HG03354 (cell line): ENCODE results near the gene MEA1.

Source experiments
- ATAC-seq: cut with Tn5 transposase; IDR thresholded peaks from one replicate; pipeline ENCODE4 v1.9.1; 2021; ENCODE audit warnings: mild to moderate bottlenecking; ENCODE audit not compliant: unreplicated experiment, poor library complexity, severe bottlenecking

Gene MEA1

DNA sequence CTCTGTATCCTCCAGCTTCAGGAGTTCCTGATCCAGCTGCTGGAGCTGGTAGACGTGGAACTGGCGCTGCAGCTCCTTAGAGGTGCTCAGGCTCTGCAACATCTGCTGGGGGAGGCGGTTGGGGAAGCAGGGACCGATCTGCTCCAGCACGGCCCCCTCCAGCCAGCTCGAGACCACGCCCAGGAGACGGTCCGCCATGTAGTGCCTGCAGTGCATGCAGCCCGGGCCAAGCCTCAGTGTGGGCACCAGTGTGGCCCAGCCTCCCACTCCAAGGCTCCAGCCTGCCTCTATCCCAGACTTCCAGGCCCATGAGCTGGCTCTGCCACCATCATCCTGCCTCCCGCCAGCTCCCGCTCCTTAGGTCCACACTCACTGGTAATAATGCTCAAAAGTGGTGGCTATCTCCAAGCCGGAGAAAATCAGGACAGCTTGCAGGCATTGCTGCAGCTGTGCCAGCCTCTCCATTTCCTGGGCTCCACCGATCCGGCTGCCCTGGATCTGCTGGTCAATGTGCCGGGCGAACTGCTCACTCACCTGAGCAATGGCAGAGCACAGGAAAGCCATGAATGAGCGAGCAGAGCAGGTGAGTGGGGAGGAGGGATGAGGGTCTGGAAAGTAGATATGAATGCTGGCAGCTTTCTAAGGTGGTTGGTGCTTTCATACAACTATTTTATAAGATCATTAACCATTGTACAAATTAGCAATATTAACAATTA lies 27.0 kb upstream of the MEA1 start:
- ATAC-seq = no peak

DNA sequence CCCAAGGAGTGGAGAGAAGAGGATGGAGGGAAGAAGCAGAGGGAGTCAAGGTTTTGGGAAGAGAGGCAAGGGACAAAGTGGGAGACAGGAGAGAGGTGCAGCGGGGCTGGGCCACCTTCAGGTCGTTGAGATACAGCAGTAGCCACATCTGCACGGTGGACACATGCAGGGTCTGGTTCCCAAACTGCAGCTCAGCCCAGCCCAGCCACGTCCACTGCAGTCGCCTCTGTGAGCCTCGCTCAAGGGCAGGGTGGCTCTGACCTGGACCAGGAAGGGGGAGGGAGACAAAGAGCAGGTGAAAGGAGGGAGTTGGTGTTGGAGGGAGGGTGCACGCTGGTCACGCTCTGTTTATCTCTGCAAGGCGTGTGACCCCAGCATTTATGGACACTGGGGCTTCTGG lies 25.0 kb upstream of the MEA1 start:
- ATAC-seq = no peak

DNA sequence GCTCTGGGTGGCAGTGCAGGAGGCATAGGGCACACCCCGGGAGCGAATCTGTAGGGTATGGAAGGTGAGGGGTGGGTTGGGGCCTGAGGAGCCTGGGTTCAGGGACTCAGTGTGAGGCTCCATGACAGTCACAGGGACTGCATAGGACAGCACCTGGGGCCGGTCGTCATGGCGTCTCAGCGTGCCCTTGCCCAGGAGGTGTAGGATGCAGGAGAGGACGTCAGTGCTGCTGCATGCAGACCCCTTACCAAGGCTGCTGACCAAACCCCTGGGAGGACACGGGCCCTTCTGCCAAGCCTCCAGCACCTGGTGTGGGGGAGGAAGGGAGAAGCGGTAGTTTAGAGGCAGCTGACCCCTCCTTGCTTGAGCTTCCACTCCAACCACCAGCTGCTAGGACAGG lies 24.0 kb upstream of the MEA1 start:
- no peak for ATAC-seq

DNA sequence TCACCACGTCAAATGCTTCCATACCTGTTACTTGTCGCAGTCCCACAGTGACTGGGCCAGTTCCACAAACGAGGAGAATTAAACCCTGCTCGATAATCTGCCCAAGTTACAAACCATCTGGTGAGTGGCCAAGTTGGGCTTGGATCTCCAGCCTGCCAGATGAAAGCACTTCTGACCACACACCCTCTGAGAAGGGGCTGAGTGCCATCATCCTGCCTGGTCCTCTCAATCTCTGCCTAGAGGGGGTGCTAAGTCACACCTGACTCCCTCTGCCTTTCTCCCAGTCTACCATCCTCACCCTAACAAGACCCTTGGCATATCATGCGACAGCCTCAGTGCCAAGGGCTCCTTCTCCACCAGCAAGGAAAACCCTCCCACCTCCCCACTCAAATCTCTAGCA lies 23.5 kb upstream of the MEA1 start:
- ATAC-seq = no peak

DNA sequence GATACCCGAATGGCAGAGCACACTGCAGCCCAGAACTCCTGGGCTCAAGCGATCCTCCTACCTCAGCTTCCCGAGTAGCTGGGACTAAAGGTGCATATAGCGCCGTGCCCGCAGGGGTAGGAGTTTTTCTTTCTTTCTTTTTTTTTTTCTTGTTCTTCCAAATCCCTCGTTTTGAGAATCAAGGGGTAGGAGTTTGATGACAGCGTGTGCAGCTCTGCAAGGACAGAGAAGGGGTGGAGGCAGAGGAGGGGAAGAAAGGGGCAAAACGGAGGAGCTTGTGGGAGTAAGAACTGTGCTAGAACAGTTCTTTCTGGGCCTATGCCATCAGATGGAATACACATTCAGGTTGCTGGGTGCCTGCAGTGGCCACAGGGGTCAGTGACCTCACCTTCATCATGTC lies 23.0 kb upstream of the MEA1 start:
- no peak for ATAC-seq

DNA sequence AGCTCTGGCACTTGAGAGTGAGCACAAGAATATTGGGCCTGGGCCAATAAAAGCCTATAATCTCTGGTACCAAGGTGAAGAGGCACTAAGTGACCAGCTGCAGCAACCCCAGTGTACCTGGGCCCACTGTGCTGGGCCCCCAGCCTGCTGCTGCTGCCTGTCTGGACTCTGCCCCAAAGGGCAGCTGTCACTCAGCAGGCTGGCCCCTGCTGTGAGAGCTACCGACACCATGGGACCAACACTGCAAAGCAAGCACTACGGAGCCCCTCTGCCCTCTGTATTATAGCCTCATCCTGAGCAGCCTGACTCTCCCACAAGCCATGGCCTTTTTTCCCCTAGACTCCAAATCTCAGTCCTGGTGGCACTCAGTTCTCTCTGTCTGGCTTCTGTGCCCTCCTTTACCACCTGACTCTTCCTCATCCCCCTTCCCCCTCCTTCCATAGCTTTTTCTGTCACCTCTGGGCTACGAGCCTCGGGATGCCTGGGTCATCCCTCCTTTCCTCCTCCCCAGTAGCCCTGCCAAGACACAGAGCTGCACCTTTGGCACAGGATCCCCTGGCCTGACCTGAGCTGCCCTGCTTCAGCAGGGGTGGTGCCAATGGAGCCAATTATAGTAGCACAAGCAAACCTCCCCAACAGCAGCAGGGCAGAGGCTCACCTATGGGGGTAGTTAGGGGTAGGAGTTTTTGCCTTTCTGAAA lies 21.9 kb upstream of the MEA1 start:
- no peak for ATAC-seq

DNA sequence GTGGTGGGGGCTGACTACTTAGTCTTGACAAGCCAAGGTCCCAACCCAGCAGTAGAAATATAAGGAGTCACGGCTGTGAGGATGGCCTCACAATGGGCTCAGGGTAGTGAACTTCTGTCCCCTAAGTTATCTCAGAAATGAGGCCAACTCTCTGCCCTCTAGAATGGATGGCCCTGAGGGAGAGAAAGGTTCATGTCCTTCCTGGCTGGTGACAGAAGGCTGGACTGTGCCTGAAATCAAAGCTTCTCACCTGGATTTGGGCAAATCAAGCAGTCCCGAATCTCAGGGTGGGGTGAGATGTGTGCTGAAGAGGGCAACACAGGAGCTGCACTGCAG lies 20.4 kb upstream of the MEA1 start:
- no peak for ATAC-seq

DNA sequence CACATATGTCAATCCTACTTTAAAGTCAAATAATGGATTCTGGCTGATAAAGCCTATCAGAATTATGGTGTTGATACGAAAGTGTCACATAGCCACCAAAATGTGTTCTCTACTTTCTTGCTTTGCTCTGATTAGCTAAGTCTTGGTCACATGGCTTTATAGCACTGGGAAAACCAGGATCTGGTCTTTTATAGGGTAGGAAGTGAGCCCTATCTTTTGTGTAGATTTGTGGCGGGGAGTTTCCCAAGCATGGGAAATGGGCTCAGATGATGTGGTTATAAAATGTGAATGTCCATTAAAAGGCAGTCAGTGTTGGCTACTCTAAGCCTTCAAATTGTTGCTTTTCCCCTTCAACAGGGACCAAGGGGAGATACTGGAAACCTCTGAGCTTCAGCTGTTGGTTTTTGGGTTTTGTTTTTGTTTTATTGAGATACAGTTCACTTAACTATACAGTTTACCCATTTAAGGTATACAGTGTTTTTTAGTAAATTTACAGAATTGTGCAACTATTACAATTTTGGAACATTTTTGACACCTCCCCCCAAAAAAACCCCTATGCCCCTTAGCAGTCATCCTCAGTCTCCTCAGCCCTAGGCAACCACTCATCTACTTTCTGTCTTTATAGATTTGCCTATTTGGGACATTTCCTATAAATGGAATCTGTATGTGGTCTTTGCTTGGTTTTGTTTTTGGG lies 19.9 kb upstream of the MEA1 start:
- ATAC-seq = no peak

DNA sequence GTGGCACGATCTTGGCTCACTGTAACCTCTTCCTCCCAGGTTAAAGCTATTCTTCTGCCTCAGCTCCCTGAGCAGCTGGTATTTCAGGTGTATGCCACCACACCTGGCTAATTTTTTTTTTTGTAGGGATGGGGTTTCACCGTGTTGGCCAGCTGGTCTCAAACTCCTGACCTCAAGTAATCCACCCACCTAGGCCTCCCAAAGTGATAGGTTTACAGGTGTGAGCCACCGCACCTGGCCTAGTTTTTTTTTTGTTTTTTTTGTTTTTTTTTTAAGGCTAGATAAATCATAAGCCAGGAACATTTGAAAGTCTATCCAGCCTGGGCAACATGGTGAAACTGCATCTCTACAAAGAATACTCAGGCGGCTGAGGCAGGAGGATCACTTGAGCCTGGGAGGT lies 18.6 kb upstream of the MEA1 start:
- no peak for ATAC-seq

DNA sequence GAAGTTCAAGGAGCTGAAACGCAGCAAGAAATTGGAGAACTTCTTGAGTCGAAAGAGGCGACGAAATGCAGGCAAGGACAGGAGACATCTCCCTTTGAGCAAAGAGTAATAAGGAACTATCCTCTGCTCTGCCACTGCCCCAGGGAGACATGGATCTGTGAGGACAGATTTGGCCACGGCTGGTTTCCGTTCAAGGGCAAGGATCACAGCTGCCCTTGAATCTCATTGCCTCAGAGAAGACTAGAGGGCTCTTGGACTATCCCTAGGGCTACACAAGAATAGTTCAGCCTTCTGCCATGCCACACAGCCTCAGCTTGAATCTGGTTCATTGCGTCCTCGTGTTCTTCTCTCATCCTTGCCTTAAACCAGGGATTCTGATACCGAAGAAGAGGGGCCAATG lies 15.4 kb upstream of the MEA1 start:
- no peak for ATAC-seq

DNA sequence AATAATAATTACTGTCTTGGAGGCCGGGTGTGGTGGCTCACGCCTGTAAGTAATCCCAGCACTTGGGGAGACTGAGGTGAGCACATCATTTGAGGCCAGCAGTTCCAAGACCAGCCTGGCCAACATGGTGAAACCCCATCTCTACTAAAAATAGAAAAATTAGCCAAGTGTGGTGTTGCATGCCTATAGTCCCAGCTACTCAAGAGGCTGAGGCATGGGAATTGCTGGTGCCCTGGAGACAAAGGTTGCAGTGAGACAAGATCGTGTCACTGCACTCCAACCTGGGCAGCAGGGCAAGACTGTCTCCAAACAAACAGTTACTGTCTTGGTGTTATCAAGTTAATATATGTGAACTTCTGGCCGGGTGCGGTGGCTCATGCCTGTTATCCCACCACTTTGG lies 12.6 kb upstream of the MEA1 start:
- ATAC-seq = no peak

DNA sequence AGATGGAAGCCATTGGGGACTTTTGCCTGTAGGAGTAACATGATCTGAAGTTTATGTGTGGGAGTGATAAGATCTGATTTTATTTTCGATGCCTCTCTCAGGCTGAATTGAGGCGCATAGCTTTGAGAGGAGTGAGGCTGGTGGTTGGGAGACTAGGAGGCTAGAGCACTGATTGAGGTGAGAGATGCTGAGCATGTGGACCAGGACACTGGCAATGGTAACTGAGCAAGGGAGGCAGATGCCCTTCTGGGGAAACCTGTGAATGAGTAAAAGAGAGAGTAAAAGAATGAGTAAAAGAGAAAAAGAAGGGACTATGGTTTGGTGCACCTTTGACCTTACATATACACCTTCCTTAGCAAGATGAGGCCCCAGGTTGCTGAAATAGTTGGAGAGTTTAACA lies 10.7 kb upstream of the MEA1 start:
- ATAC-seq = no peak

DNA sequence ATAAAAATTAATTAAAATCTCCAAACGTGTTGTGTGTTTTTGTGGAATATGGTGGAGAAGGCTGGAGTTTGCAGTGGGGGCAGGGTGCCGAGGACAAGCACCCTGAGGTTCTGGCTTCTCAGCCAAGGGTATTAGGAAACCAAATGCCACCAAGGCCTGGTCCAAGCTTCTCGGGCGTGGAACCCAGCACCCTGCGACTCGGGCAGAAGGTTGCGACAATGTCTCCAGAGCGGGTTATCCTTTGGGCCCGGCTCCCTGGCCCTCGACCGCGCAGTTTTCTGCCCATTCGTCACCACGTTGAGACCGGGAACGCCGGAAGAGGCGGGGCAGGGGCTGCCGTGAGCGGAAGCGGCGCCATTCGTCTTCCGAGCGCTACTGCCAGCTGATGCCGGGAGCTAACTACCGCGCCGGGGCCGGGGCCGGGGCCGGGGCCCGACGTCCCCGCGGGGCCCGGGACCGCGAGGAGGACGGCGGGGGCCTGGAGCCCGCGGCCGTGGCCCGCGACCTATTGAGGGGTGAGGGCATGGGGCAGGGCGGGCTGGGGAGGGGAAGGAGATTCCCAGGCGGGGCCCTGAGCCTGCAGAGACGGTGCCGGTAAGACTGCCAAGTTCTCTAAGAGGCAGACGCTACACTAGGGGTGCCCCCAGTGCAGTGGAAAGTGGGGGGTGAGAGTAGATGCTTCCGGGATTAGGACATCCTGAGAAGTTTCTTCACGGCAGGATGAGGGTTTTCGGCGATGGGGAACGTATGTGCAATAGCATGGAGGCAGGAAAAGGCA lies 7.7 kb upstream of the MEA1 start, which contains the start of gene RRP36:
RRP36 (plus strand) TSS at position 354 of the 778 bp plus-strand sequence; CDS start at position 386, 32 bp downstream.
- ATAC-seq = peak; percentile 79

DNA sequence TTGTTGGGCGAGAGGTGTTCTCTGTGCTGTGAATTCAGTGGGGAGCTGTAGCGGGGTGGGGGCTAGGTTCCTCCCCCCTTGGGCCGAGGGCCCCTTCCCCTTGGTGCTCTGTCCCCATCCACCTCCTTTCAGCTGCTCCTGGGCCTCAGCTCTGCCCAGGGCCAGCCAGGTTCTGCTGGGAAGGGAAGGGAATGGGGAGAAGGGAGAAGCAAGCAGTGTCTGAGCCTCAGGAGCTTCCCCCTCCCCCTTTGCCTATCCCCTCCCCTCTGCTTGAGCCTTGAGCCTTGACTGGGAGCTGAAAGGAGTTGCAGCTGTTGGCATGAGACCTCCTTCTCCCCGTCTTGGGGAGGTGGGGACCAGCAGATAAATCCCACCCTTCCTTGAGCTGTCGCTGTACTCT lies 7.1 kb upstream of the MEA1 start:
- no peak for ATAC-seq

DNA sequence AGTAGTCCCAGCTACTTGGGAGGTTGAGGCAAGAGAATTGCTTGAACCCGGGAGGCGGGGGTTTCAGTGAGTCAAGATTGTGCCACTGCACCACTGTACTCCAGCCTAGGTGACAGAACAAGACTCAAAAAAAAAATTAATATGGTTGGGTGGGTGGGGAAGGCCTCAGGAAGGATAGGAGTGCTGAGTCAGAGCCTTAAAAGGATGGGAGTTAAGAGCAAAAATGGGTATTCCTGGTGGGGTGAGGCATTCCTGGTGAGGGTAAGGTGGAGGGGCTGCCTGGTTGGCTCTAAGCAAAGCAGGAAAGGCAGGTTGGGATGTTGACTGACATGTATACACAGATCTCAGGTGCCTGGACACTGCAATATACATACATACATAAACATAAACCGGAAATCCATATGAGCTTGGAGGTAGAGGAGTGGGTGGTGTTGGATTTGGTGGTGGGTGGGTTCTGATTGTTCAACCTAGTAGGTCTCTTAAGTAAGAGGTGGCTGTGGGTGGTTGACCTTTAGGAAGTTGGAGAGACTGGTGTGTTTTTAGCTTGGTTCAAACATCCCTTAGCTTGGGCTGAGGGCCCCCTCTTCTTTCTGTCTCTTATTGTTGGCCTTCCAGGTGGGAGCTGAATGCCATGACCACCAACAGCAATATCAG lies 6.4 kb upstream of the MEA1 start:
- no peak for ATAC-seq

DNA sequence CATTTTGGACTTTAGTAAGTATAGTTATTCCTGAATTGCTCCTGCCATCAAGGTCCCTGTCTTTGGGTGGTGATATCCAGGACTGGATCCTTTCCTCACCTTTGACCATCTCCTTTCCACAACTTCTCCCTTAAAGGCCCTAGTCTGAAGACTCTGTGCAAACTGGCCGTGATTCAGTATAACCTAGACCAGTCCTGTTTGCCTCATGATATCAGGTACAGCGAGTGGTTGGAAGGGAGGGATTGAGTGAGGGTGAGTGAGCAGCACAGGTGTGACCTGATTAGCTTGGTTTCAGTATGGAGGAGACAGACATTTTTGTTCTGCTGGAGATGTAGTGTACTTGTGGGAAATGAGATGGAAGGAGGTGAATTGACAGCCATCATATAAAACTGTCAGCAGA lies 5.4 kb upstream of the MEA1 start:
- no peak for ATAC-seq

DNA sequence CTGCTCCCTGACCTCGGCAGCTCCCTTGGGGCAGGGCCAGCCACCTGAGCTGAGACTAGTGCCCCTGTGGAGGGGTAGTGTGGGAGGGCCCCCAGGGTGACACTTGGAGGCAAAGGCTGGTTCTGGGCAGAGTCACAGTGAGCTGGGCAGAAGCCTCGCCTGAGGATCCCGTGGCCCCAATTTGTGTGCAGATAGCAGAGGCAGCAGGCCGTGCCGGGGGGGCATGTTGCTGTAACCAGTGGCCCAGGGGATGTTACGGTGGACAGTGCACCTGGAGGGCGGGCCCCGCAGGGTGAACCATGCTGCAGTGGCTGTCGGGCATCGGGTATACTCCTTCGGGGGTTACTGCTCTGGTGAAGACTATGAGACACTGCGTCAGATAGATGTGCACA lies 3.2 kb upstream of the MEA1 start:
- no peak for ATAC-seq

DNA sequence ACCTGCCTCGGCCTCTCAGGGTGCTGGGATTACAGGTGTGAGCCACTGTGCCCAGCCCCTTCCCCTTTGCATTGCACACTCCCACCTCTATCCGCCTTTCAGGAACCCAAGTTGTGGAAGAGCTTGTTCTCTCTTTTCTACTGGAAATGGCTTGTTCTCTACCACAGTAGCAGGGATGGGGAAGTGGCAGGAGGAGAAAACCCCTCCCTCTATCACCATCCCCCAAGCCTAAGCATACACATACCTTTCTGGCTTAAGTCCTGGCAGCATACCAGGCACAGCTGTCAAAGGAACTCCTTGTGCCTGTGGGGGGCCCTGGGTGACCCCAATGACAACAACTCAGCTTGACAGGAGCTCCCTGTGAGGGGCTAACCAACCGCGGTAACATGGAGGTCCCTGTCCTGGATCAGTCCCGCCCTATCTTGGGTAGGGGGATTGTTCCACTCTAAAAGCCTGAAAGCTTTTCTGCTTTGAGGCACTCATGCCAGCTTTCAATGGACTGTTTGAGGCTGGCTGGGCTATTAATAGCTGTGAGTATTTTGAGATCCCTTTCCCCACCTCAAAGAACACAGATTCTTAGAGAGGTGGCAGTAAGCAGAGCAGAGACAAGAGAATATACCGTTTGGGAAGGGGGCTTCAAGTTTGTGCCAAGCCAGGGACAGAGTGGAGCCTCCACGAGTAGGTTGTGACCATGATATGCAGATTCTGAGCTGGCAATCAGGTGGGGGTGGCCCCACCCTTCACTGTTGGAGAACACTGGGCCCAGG lies 2.6 kb upstream of the MEA1 start:
- ATAC-seq = no peak

DNA sequence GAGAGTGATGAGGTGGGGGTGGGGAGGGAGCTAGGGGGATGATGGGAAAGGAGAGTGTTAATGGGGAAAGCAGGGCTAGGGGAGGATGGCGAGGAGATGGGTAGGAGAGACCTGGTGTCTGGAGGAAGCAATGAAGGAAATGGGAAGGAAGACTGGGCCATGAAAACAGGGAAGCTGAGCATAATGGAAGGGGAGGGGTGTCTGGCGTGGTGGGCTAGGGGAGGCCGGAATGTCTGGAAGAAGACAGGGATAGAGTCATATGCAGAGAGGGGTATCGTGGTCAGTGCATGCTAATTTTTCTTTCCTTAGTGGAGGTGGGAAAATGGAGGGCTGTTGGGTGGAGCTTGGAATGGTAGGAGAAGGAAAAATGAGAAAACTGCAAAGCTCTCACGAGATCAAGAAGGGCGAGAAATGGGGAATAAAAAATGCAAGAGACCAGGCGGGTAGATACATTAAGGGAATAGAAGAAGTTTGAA lies 726 bp upstream of the MEA1 start:
- no peak for ATAC-seq
